AG04449 (cell line): ENCODE measurements around the gene ZNF512.

Experiments
- CTCF ChIA-PET: fragments of 350-600 bp; formaldehyde crosslinking; extraction: SDS; loops from one replicate; lab custom pipeline; 2021; ENCODE audit warnings: antibody characterized with exemption; lab: Yijun Ruan, JAX
- POLR2A ChIA-PET: fragments of 400-600, 350-600 bp; formaldehyde crosslinking; extraction: SDS; loops from one replicate; lab custom pipeline; 2020; ENCODE audit warnings: antibody characterized with exemption, inconsistent platforms; lab: Yijun Ruan, JAX
- DNase-seq: peaks from one replicate; pipeline ENCODE4 v3.0.0-alpha.2; 2010; ENCODE audit warnings: low read depth, low spot score
- H3K4me3 ChIP-seq: 2 replicates; pipeline ENCODE4 v1.5.1; 2011; ENCODE audit warnings: low read depth, mild to moderate bottlenecking, control low read depth, low read length
- TF ChIP-seq, protein P1 (sequence below): IDR thresholded peaks from one replicate; pipeline ENCODE4 v1.5.1; 2011; ENCODE audit warnings: mild to moderate bottlenecking, moderate library complexity, low read length, control low read depth, inconsistent platforms; ENCODE audit not compliant: insufficient read depth; ENCODE audit errors: missing control alignments

ZNF512 gene

GRCh38 chr2:27581417-27582128 lies 1.3 kb upstream of the ZNF512 start:
- no peak for DNase-seq
- ChIA-PET POLR2A (no interaction called here), CTCF (no interaction called here)
- TF ChIP-seq, protein P1, sequence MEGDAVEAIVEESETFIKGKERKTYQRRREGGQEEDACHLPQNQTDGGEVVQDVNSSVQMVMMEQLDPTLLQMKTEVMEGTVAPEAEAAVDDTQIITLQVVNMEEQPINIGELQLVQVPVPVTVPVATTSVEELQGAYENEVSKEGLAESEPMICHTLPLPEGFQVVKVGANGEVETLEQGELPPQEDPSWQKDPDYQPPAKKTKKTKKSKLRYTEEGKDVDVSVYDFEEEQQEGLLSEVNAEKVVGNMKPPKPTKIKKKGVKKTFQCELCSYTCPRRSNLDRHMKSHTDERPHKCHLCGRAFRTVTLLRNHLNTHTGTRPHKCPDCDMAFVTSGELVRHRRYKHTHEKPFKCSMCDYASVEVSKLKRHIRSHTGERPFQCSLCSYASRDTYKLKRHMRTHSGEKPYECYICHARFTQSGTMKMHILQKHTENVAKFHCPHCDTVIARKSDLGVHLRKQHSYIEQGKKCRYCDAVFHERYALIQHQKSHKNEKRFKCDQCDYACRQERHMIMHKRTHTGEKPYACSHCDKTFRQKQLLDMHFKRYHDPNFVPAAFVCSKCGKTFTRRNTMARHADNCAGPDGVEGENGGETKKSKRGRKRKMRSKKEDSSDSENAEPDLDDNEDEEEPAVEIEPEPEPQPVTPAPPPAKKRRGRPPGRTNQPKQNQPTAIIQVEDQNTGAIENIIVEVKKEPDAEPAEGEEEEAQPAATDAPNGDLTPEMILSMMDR = no peak
- no peak overlapping the region for H3K4me3 ChIP-seq

DNA sequence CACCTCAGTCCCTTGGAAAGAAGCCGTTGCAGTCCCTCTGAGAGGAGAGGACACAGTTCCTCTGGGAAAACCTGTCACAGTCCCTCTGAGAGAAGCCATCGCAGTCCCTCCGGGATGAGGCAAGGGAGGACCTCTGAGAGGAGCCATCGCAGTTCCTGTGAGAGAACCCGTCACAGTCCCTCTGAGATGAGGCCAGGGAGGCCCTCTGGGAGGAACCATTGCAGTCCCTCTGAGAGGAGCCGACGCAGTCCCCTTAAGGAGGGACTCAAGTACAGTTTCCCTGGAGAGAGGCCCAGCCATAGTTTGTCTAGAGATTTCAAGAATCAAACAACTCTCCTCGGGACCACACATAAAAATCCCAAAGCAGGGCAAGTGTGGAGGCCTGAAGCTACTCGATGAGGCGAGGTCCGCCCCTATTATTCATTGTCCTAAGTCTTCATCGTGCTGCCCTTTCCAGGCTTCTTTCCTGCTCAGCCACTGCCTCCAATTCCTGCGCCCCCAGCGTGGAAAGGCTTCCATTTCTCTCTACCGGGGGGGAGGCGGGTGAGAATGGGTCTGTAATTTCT lies 630 bp upstream of the ZNF512 start:
- peak overlapping the region; percentile 82 for H3K4me3 ChIP-seq
- DNase-seq = no peak
- CTCF ChIA-PET = no interaction called here
- POLR2A ChIA-PET = interaction anchor here (0.7 kb wide), 2 partner anchors 14 to 226 kb away, joined by 3 read pairs; partner anchors contain the start of gene GTF3C2
- TF ChIP-seq, protein P1 = no peak

- TF ChIP-seq, protein P1 = no peak
- DNase-seq = no peak
- CTCF ChIA-PET = interaction anchor here (0.6 to 1.0 kb wide), 2 partner anchors 13 to 100 kb away, joined by 3 to 4 read pairs; no protein-coding TSS in a partner anchor
- POLR2A ChIA-PET = interaction anchor here (0.7 kb wide), 1 partner anchor 10 kb away, joined by 3 read pairs; no protein-coding TSS in a partner anchor
- H3K4me3 ChIP-seq = peak overlapping the region; percentile 82
These were observed 611 bp downstream of the ZNF512 start for GRCh38 chr2:27583390-27583915.

DNA sequence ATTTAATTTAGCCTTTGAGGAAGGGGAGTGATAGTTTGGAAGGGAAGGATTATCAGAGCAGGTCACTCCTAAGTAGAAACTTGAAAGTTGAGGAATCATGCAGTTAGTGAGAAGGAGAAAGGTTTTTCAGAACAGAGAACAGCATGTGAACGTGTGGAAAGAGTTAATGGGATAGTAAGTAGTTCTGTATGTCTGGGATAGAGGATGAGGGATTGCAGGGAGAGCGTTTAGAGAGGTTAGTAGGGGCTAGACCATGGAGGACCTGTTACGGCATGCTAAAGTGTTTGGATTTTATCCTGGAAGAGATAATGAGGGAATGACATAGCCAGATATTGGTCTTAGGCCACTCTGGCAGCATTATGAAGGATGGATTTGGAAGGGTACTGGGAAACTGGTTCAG lies 1.8 kb downstream of the ZNF512 start:
- TF ChIP-seq, protein P1 = no peak
- no peak for DNase-seq
- POLR2A ChIA-PET = no interaction called here
- H3K4me3 ChIP-seq = no peak overlapping the region
- CTCF ChIA-PET = interaction anchor here (0.9 kb wide), 1 partner anchor 58 kb away, joined by 3 read pairs; no protein-coding TSS in a partner anchor

GRCh38 chr2:27587025-27587424 lies 4.2 kb downstream of the ZNF512 start:
- TF ChIP-seq, protein P1 = no peak
- CTCF ChIA-PET = no interaction called here
- DNase-seq = no peak
- POLR2A ChIA-PET = no interaction called here
- H3K4me3 ChIP-seq = no peak overlapping the region

GRCh38 chr2:27588308-27588707 lies 5.5 kb downstream of the ZNF512 start:
- no peak overlapping the region for H3K4me3 ChIP-seq
- POLR2A ChIA-PET = no interaction called here
- DNase-seq = no peak
- TF ChIP-seq, protein P1 = no peak
- CTCF ChIA-PET = no interaction called here
